ENCODE measurements around the gene SERPINB4.

DNA sequence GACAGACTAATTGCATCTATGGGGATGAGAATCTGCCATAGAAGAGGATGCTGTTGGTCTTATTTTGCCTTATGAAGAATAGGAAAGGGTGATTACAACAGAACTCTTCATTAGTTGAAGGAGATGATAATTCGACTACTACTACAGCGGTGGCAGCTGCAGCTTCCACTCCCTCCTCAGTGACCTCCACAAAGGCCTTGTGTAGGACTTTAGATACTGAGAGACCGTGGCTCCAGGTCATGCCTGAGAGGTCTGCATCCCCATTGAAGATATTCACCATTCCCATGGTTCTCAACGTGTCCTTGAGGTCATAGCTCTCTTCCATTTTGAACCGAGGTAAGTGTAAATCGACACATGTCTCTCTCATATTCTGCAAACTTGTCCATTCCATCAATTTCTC lies 6.4 kb downstream of the SERPINB4 start:
- TF ChIP-seq CTCF (IDR thresholded peaks at IDR 0.05): no peak
- TF ChIP-seq POLR2A (IDR thresholded peaks at IDR 0.05): no peak
- TF ChIP-seq POLR2AphosphoS5 (IDR thresholded peaks at IDR 0.05): no peak
